NCI-H128 (cell line): ENCODE results near the gene LRRC56.

ENCODE experiments used
- DNase-seq: peaks from one replicate; lab custom pipeline; 2025; ENCODE audit not compliant: unreplicated experiment; lab: John Stamatoyannopoulos, UW

Gene LRRC56

DNA sequence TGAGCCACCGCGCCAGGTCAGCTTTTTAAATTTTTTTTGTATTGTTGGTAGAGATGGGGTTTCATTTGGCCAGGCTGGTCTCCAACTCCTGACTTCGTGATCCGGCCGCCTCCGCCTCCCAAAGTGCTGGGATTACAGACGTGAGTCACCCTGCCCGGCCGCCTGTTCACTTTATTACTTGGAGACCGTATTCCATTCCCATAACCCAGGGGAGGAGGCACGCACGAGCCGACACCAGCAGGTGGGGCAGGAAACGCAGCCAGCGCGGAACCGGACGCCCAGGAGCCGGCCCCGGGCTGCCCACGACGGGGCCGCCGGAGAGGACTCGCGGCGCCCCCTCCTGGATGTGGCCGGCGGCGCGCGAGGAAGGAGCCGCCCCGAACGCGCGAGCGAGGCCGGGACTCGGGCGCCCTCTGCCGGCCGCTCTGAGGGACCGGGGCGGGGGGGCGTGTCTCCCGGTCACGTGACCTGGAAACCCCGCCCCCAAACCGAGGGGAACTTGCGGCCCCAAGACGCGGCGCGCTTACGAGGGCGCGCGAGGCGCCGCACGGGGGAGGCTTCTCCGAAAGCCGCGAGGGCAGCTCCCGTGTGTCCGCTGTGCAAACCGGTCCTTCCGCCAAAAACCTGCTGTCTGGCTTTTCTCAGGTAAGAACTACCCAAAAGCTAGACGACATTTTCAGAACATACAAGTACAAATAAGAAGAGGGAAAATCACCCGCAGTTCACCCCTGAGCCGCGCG lies 18.7 kb upstream of the LRRC56 start:
- no peak for DNase-seq

DNA sequence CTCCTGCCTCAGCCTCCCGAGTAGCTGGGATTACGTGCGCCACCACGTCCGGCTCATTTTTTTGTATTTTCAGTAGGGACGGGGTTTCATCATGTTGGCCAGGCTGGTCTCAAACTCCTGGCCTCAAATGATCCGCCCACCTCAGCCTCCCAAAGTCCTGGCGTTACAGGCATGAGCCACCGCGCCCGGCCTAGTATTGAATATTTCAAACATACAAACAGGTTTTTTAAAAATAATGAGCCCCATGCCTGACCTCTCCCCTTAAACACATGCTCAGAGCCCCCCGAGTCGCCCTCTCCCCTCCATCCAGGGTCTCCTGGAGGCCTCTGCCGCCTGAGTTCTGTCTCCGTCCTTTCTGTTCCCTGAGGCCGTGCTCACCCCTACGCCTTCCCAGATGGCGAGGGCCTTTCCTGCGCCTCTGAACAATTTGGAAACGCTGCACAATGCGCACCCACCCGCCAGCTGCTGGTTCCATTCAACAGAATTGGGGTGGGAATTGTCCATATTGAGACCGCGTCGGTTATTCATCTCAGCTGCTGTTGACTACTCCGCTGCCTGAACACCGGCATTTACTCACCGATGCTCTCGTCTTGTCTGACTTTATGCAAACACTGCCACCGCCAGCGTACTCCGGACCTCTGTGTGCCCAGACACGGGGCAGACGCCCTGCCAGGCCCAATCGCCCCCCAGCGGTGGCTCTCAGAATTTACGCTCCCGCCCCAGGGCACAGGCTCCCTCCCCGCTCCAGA lies 16.7 kb upstream of the LRRC56 start:
- no peak for DNase-seq

DNA sequence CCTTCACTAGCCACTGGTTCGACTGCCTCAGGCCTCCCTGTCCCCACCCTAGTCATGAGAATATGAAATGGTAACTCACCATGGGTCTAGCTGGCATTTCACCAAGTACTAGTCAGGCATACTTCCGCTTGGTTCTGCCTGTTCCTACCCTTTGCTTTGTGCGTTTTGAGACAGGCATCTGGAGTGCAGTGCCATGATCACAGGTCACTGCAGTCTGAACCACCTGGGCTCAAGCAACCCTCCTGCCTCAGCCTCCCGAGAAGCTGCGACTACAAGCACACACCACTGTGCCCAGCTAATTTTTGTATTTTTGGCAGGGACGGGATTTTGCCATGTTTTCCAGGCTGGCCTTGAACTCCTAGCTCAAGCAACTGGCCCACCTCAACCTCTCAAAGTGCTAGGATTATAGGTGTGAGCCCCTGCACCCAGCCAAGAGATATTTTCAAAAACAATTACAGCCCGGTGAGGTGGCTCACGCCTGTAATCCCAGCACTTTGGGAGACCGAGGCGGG lies 16.1 kb upstream of the LRRC56 start:
- no peak for DNase-seq

DNA sequence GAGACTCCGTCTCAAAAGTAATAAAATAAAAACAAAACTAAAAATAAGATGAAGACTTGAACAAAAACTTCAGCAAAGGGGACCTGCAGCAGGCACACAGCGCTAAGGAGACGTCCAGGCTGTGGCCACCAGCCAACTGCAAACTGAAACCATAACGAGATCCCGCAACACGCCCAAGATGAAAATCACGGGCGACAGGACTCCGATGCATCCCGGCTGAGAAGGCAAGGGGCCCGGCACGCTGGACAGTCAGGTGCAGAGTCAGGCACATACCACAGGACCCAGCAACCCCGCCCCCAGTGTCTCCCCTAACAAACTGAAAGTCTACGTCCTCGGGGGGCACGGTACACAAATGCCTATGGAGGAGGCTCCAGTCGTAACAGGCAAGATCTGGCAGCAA lies 11.1 kb upstream of the LRRC56 start:
- no peak for DNase-seq

DNA sequence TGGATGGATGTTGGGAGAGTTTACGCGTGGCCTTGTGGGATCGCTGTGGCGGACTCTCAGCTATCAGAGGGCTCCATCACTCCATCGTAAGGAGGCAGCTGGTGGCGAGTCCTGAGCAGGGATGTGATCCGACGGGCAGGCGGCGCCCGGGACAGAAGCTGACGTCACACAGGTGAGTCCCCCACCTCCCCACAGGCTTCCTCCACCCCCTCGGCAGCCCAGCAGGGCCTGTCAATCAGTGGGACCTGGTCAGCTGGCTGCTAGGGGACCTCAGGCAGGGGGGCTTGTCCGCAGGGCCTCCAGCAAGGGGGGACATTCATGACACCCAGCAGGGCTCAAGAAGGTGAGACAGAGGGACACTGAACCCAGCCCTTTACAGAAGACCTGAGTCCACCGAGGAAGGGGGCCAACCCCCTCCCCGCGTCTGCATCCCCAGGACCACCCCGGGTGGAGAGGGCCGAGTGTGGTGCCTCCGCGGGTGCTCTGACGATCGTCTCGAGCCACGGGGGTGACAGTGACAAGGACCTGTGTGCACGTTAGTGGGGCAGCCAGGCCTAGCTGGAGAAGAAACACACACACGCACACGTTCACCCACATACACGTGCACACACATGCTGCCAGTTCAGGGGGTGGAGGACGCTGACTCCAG lies 9.0 kb upstream of the LRRC56 start:
- no peak for DNase-seq

DNA sequence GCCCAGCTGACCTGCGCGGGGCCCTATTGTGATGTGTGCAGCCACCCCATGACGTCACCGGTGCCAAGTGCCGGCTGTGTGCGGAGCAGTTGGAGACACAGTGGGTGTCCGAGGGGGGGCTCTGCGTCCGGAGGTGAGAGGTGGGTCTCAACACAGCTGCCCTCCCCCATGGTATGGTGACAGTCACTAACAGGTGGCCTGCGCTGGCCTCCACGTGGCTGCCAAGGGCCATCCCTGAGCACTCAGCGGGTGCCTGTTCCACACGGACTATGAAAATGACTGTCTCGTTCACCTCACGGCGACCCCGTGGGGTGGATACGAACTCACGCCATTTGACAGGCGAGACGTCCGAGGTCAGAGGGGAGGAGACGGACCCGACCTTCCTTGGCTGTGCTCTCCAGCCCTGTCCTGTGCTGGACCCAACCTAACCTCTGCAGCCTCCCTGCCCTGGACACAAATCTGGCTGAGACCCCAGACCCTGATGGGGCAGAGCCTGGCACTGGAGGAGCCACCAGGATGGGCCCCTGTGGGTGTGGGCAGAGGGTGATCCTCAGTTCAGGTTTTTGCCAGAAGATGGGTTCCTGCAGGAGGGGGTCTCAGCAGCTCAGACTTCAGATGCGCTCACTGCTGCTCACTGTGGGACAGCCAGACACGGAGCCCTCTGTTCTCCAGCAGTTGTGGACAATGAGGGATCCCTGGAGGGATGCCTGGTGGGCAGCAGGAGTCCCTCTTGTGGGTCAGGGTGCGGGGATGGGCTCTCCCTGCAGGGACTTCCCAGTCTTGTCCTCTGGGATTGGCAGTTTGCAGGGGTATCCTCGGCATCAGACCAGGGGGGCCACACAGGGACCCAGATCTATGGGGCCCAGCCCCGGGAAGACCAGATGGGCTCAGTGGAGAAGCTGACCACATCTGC lies 8.3 kb upstream of the LRRC56 start:
- no peak for DNase-seq

DNA sequence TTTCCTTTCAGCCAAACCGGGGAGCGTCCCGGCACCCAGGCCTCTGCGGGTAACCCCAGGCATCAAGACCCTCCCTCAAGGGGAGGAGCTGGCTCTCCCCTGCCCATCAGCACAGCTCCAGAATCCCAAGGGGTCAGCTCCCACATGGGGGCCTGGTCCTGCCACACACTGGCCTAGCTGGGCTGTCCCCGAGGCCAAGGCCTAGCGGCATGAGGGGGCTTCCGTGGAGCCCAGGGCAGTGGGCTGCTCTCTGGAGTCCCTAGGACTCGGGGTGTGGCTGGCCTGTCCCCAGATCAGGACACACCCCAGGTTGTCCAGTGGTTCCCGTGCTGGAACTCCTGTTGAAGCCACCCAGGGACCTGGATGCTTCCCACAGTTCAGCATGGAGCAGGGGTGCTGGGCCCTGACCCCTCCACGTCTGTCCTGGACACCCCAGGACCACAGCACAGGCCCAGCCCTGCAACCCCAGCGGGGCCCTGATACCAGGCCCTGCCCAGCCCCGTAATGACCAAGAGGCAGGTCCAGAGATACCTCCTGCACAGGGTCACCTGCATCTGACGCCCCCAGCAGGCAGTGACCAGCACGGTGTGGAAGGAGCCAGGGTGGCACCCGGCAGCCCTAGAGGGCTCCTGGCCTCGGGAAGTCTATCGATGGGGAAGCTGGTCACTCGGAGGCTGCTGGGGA lies 7.5 kb upstream of the LRRC56 start:
- no peak for DNase-seq

DNA sequence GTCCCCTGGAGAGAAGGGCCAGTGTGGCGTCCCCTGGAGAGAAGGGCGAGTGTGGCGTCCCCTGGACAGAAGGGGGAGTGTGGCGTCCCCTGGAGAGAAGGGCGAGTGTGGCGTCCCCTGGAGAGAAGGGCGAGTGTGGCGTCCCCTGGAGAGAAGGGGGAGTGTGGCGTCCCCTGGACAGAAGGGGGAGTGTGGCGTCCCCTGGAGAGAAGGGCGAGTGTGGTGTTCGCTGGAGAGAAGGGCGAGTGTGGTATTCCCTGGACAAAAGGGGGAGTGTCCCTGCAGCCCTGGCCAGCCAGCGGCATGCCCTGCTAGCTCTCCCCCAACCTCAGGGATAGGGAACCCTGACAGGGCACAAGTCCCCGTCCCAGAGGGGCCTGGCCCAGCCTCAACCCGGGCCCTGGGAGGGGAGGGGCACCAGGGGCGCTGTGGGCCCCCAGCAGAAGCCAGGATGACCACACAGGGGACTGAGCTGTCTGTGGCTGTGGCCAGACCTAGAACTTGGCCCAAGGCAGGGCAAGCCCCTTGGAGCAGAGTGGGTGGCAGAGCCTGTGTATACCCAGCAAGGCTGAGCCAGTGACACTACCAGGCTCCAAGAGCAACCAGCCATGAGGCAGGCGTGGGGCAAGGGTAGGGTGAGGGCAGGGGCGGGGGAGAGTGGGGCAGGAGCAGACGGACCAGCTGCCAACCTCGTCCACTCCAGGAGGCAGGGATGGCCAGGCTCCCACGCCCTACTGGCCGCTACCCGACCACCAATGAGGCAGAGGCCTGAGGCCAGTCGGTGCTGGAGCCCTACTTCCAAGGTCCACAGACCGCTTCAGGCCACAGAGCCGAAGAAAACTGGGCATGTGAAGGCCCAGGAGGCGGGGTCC lies 6.1 kb upstream of the LRRC56 start:
- DNase-seq: no peak

DNA sequence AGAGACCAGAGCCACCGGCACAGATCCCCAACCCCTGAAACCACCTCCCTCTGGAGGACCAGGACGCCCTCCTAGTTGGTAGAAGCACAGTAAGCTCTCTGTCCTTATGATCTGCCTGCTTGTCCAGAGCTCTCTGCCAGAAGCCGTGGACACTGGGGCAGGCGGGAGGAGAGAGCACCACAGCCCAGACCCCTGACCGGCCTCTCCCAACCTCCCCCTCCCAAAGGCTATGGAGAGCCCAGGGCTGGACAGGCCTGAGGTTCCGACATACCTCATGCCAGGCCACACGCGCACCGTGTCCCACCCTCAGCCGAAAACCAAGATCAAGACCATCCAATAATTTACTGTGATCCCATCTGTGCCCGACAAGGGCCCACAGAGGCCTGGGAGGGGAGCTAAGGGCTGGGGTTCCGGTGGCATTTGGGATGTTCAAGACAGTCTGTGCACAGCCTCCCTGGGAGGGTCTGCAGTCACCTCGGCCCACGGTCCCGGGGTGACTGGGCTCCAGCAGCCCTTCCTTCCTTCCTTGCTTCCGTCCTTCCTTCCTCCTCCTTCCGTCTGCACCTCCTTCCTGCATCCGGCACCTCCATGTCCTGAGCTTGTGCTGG lies 5.3 kb upstream of the LRRC56 start:
- DNase-seq: no peak

DNA sequence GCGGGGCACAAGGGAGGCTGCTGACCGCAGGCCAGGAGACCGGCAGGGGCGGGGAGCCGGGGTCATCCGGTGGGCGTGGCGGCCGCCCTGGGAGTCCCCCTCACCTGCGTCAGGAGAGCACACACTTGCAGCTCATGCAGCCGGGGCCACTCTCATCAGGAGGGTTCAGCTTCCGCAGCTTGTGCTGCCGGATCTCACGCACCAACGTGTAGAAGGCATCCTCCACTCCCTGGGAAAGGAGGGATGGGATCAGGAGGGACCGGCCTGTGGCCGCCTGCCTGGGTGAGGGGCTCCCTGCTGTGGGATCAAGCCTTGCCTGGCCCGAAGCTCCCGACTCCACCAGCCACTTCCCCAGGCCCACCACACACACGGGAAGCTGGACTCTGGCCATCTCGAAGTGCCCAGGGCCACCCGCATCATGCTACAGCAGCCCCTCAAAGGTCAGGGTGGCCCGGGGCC lies 4.8 kb upstream of the LRRC56 start:
- DNase-seq: no peak

DNA sequence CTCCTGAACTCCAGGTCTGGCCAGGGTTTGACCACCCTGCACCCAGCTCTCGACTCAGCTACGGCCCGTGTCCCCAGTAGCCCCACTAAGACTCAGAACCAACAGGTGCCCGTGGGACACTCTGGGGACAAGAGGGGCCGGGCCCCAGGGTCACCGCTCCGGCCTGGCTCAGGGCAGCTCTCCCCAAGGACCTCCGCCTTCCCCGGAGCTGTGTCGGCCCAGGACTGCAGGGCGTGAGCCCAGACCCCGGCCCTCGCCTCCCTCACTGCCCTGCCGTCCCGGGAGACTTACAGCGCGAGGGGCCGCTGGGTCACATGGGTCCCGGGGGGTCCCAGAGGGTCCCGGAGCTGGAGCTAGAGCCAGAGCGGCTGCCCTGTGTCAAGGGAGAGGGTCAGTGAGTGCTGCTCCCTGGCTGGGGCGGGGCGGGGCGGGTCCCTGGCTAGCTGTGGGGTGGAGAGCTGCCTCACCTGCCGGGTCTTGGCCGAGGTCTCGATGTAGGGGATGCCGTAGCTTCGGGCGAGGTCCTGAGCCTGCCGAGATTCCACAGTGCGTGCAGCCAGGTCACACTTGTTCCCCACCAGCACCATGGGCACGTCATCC lies 4.2 kb upstream of the LRRC56 start:
- DNase-seq: no peak

DNA sequence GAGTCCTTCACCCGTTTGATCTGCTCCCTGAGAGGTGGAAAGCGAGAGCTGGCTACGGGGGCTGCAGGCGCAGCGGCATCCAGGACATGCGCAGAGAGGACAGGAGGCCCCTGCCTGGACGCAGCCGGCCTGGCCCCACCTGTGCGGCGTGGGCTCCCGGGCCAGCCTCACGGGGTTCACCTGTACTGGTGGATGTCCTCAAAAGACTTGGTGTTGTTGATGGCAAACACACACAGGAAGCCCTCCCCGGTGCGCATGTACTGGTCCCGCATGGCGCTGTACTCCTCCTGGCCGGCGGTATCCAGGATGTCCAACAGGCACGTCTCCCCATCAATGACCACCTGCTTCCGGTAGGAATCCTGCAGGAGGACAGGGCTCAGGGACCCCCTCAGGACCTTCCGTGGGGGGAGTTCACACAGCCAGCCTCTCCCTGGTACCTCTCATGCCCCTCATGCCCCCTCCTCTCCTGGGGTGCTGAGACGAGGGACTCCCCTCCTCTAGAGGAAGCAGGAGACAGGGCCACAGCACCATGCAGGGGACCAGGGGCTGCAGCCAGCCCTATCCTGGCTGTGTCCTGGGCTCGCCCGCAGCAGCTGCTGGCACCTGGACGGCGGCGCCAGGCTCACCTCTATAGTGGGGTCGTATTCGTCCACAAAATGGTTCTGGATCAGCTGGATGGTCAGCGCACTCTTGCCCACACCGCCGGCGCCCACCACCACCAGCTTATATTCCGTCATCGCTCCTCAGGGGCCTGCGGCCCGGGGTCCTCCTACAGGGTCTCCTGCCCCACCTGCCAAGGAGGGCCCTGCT lies 3.5 kb upstream of the LRRC56 start:
- no peak for DNase-seq

DNA sequence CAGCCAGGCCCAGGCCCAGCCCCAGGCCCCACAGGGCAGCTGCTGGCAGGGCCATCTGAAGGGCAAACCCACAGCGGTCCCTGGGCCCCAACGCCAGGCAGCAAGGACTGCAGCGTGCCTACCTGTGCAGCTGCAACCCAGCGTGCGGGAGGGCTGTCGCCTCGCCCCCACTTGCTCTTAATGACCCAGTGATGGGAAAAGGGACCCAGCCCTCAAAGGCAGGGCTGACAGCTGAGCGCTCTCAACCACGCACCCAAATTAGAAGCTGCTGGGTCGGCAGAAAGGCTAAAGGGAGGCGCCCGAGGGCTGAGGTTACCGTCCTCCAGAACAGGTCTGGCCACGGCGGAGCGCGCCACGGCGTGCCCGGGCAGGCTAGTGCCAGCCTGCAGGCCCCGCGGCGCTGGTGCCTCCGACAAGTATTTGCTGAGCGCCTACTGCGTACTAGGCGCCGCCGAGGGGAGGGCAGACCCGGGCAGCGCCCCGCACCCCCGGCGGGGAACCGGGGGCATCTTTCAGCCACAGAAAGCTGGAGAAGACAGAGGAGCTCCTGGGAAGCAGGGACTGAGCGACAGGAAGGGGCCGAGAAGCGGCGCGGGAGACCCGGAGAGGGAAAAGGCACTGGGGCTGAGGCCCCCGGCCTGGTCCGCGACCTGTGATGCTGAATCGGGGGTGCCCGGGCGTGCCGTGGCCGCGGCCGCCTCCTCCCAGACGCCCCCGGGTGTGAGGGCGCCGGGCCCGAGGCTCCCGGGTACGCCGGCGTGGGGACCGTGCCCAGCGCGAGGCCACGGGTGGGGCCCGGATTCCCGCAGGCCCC lies 2.7 kb upstream of the LRRC56 start:
- no peak for DNase-seq

DNA sequence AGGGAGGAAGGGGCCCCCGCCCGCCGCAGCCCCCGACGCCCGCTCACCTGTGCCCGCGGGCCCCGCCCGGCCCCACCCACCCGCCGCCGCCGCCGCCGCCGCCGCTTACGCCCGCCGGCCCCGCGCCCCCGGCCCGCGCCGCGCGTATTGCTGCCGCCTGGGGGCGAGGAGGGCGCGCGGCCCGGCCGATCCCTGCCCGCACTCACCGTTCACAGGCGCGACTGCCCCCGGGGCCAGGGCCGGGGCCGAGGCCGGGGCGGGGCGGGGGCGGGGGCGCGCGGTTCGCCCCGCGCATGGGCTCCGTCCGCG lies 2.2 kb upstream of the LRRC56 start:
- no peak for DNase-seq

DNA sequence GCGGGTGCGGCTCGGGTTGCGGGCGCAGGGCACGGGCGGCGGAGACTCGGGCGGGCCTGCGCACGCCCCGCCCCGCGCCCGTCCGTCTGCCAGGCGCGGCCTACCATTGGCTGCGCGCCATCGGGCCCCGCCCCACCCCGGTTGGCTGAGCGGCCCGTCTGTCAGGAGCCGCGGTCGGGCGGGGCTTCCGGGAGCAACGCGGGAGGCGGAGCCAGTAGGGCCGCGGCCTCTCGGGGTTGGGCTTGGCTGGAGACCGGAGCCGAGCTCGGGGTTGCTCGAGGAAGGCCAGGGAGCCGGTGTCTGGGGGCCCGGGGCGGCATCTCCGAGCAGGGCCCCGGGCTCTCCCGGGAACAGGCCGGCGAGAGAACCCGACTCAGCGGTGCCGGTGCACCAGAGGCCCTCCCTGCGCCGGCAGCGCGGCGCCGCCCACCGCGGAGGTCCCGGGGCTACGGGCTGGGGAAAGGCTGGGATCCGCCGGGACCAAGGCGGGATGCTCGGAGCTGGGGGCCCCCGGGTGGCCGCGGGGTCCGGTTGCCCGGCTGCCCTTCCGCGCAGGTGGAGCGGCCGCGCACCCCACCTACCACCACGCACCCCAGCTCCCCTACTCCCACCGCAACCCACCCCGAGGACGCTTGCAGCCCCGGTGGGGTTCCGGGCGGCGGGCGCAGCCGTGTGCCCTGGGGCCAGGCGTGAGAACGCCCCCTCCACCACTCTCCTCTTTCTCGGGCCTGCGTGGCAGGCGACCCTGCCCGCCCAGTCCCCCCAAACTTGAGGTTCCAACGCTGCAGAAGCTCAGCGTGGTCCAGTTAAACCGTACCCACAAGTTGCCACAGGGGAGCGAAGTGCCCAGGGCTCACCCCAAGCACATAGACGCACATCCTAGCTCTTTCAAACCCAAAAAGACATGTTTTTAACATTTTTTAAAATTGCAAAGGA lies 1.5 kb upstream of the LRRC56 start, which contains the start of gene HRAS:
HRAS (minus strand) TSS at position 58 of the 936 bp plus-strand sequence.
- peak; percentile 89 for DNase-seq
